Measurements from ENCODE around the gene ANAPC7.

DNA sequence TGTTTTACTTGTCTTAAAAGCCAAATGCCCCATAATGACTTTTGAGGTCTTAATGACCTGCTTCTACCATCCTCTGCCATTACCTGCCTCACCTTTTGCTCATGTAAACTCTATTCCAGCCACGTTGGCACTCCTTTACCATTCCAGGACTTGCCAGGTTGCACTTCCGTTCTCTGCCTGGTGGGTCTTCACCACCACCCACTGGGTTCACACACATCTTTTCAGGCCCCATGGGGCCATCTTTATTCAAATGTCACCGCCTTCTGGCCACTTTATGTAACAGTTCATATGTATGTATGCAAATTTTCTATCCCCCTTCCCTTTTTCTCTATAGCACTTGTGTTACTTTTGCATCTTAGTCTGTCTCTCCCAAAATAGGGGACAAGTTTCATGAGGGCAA is 64.8 kb downstream of the ANAPC7 start:
- TF ChIP-seq POLR2A (IDR thresholded peaks at IDR 0.05) = no peak
- TF ChIP-seq, protein P1, sequence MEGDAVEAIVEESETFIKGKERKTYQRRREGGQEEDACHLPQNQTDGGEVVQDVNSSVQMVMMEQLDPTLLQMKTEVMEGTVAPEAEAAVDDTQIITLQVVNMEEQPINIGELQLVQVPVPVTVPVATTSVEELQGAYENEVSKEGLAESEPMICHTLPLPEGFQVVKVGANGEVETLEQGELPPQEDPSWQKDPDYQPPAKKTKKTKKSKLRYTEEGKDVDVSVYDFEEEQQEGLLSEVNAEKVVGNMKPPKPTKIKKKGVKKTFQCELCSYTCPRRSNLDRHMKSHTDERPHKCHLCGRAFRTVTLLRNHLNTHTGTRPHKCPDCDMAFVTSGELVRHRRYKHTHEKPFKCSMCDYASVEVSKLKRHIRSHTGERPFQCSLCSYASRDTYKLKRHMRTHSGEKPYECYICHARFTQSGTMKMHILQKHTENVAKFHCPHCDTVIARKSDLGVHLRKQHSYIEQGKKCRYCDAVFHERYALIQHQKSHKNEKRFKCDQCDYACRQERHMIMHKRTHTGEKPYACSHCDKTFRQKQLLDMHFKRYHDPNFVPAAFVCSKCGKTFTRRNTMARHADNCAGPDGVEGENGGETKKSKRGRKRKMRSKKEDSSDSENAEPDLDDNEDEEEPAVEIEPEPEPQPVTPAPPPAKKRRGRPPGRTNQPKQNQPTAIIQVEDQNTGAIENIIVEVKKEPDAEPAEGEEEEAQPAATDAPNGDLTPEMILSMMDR (IDR thresholded peaks at IDR 0.05) = peak in 1 of 3 experiments; percentile 11

Measured in testis (tissue), 2 donors.